GM11168 (cell line): ENCODE data around the gene TAS1R1.

Experiments
- in situ Hi-C: fragments of 300-500 bp; cut with MboI; formaldehyde crosslinking; loops from one replicate; pipeline ENCODE4 v1.12.0; 2022; ENCODE audit warnings: low sequenced_read_pairs; ENCODE audit not compliant: unreplicated experiment

Gene TAS1R1

DNA sequence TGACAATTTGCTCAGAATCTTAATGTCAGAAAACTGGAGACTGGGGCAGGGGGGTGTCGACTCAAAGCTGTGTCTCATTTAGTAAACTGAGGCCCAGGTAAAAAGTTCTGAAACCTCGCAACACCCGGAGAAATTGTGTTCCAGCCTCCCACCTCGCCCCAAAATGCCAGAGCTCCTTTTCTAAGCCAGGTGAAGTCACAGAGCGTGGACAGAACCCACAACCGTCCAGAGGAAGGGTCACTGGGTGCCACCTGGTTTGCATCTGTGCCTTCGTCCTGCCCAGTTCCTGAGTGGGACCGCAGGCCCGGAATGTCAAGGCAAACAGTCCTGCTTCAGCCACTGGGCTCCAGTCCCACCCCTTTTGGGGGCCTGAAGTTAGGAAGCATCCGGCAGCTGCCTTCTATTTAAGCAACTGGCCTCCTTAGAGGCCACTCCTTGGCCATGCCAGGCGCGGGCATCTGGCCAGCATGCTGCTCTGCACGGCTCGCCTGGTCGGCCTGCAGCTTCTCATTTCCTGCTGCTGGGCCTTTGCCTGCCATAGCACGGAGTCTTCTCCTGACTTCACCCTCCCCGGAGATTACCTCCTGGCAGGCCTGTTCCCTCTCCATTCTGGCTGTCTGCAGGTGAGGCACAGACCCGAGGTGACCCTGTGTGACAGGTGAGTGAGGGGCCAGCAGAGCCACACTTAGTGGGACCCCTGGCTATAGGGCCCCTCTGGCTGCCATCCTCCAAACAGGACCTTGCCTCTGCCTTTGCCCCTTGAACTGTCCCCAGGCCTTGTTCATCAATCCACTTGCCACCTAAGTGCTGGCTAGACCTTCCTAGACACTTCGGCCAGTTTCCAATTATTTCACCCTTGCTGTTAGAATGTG lies at the start of gene TAS1R1:
TAS1R1 (plus strand) TSS at position 401 of the 872 bp plus-strand sequence; CDS start at position 468, 67 bp downstream.
- in situ Hi-C loops: no loop called here

GRCh38 chr1:6505367-6506209 lies 49.5 kb upstream of the TAS1R1 start:
- in situ Hi-C loops: no loop called here

DNA sequence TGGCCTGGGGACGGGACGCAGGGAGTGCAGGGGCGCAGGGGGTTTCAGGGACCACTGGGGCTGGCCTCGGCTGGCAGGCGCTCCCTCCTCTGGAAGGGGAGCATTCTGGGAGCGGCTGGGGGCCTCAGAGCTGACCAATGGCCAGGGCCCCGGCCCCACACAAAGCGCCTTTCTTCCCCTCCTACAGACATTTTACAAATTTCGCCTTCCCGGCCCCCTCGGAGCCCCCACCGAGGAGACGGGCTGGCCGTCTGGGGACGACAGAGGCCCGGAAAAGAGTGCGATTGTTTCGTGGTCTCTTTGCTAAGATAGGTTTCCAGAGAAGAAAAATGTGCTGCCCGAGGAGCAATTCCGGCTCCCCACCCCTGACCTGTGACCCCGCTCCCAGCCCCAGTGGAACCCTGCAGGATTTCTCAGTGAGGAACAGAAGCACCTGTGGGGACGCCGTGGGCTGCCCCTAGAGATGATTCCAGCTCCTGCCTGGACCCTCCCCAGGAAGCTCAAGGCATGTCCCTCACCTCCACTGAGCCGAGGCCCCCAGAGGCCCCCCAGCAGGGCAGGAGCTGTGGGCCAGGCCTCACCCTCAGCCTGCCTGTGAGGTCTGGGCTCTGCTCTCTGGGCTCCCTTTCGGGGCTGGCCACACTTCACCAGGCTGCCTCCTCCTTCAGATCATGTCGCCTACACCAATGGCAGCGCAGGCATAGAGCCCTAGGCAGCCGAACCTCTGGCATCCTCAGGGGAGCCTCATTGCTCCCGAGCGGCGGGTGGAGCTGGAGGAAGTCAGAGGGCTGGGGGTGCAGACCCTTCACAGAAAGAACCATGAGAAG lies 48.7 kb upstream of the TAS1R1 start:
- in situ Hi-C loops: no loop called here

GRCh38 chr1:6507037-6507428 lies 48.1 kb upstream of the TAS1R1 start:
- in situ Hi-C loops: no loop called here

GRCh38 chr1:6507461-6507911 lies 47.6 kb upstream of the TAS1R1 start:
- in situ Hi-C loops: no loop called here

- in situ Hi-C loops: no loop called here
Measured at GRCh38 chr1:6508154-6508815, 46.8 kb upstream of the TAS1R1 start.

GRCh38 chr1:6508816-6509189 lies 46.3 kb upstream of the TAS1R1 start:
- in situ Hi-C loops: no loop called here

- in situ Hi-C loops: no loop called here
Measured at GRCh38 chr1:6509220-6509918, 45.7 kb upstream of the TAS1R1 start.

DNA sequence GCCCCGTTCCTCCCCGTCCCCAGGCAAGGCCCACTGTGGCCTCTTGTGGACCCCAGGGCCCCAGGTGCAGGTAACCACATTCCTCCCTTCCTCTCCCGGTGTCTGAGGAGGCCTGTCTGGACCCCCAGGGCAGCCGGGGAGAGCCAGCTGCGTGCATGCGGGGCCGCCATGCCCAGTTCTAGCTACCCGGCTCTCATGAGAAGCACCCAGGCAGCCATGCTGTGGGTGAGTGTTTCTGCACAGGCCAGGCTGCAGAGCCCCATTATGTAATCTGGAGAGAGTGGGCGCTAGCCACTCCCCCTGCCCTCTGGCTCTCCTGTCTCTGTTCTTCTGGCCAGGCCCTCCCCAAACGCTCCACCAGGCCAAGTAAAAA lies 45.2 kb upstream of the TAS1R1 start:
- in situ Hi-C loops: no loop called here

- in situ Hi-C loops: no loop called here
Measured at GRCh38 chr1:6510493-6510892, 44.6 kb upstream of the TAS1R1 start.

DNA sequence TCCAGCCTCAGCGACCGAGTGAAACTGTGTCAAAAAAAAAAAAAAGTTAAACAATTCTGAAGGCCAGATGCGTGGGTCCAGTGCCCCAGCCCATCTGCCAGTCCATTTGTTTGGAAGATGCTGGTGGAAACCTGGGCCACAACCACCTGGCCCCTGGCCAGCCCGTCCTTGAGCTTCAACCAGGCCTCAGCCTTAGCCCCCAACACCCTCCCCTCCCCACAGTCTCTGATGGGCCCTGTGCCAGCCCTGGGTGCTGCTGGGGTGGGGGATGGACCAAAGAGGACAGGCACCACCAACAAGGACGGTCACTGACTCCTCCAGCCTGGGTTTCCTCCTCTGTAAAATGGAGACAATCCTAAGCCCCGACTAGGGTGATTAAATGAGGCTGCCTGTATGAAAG lies 44.1 kb upstream of the TAS1R1 start:
- in situ Hi-C loops: no loop called here

DNA sequence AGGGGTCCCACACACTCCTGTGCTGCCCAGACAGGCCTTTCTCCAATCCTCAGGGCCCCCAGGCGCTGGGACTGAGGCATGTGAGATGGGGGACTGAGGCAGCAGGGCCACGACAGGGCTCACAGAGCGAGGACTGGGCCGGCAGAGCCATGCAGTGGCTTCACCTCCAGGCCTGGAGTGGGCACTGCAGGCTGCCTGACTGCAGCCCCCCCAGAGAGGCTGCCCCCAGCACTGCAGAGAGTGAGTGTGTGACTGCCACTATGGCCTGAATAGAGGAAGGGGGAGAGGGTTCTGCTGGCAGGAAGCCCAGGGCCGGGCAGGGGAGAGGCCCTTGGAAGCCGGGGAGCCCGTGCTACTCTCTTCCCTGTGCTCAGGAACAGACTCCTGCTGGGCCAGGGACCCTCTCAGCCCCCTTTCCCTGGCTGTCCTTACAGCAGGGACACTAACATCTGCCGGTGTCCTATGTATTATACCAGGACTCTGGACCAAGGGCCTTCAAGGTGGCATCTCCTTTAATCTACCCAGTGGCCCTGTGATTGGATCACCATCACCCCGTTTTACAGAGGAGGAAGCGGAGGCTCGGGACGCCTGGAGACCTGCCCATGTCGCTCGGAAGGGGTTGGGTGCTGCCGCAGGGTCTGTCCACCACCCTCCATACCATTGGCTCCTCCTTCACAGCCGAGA lies 43.4 kb upstream of the TAS1R1 start:
- in situ Hi-C loops: no loop called here

DNA sequence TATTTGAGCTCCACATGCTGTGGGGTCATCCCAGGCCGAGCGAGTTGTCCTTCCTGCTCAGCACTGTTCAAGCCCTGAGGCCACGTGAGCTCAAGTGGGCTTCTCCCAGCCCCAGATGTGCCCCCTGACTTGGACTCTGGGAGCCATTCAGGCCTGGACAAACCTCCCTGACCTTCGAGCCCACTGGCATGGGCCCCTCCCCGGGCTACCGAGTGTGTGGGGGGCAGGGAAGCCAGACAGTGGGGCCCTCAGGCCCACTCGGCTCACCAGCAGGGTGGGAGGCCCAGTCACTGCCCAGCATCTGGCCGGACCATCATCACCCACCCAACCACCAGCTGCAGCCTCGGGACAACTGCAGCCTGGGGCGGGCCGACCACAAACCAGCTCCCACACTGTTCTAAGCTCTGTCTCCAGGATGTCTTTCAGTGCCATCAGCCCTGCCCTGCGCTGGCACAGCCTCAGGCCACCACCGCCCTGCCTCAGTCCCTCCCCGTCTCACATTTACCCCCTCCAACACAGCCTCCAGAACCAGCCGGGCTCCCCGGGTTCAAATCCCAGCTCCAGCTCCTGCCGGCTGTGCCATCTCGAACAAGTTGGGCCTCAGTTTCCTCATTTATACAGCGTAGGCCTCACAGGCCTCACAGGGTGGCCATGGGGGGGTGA lies 42.7 kb upstream of the TAS1R1 start:
- in situ Hi-C loops: no loop called here

DNA sequence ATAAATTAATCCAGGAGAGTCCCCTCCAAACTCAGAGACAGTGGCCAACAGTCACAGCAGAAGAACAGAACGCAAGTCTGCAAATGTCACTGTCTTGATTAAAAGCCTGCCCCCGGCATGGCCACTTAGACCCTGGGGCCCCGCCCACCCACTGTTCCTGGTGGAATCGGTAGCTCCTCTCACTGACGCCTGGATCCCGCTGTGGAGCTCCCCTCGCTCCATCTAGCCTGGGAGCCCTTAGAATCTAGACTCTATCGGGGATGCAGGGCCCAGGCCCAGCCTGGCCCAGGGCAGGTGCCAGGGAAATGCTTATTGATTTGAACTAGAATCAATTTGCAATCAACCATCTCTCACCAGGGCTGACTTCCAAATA lies 42.2 kb upstream of the TAS1R1 start:
- in situ Hi-C loops: no loop called here

GRCh38 chr1:6513320-6513801 lies 41.7 kb upstream of the TAS1R1 start:
- in situ Hi-C loops: no loop called here

DNA sequence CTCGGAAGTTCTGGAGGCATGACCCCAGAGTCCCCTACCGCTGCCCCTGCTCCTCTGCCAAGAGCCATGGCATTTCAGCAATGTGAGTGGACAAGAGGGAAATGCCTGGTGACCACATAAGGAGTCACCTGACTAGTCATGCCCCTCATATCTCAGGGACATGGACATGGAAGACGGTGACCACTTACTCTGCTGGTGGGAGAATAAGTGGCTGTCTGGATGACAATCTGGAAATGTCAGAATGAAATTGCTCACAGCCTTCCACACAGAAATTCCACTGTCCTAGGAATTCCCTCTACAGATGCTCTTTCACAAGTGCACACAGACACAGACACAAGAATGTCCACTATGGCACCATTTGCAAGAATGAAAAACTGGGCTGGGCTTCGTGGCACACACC lies 39.3 kb upstream of the TAS1R1 start:
- in situ Hi-C loops: no loop called here

DNA sequence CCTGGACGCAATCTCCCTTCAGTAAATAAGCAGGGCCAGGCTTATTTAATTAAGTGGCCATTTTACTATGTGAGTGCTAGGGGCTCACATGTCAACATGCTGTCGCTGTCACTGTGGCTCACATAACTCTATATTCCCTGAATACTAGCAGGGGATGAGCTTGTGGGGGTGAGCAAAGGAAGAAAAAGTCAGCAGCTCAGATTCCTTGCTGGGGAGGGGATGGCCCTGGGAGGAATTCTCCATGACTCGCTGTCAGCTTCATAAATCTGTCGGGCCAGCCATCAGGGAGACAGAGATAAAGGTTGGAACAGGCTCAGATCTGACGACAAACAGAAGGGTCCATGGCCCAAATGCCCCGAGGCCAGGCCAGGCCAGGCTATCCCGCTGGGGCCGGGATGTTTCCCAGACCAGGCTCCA lies 37.7 kb upstream of the TAS1R1 start:
- in situ Hi-C loops: no loop called here

DNA sequence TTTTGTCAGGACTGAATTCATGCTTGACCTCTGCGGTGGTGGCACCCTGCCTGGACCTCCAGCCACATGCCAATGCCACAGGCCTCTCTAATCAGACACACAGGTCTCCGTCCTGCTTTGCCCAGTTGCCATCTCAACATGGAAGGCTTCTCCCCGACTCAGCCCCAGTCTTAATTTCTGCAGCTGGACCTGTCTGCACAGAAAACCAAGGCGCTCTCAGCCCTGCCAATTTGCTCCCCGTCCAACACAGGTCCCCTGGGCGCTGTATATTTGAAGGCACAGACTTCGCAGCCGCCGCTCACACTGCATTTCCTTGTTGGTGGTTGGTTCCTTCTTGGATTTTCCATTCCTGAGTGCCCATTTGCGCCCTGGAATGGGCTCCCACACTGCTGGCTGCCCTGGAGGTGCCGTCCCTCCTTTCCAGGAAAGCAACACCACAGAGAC lies 35.6 kb upstream of the TAS1R1 start:
- in situ Hi-C loops: no loop called here
